Loucy (cell line): Measurements from ENCODE around the gene RHOH.

Experiments
- H2AFZ ChIP-seq: fragments of 200-600 bp; sonication (generic); 2 replicates; pipeline ENCODE4 v1.6.0; 2016; ENCODE audit warnings: antibody characterized with exemption, mild to moderate bottlenecking, low read length, moderate library complexity
- H3F3A ChIP-seq: fragments of 200-600 bp; 2 replicates; pipeline ENCODE4 v1.6.0; 2016; ENCODE audit warnings: antibody characterized with exemption, low read depth, mild to moderate bottlenecking
- H3K27me3 ChIP-seq: fragments of 200-600 bp; sonication (generic); 2 replicates; pipeline ENCODE4 v1.6.1; 2014; ENCODE audit warnings: low read length, mild to moderate bottlenecking; ENCODE audit not compliant: insufficient read depth, poor library complexity, severe bottlenecking
- H3K36me3 ChIP-seq: fragments of 200-600 bp; sonication (generic); 2 replicates; pipeline ENCODE4 v1.6.1; 2016; ENCODE audit warnings: low read length; ENCODE audit not compliant: insufficient read depth
- H3K4me1 ChIP-seq: fragments of 200-600 bp; sonication (generic); 2 replicates; pipeline ENCODE4 v1.5.1; 2014; ENCODE audit warnings: low read length, mild to moderate bottlenecking; ENCODE audit not compliant: insufficient read depth, poor library complexity, severe bottlenecking
- H3K4me2 ChIP-seq: fragments of 200-600 bp; sonication (generic); 2 replicates; pipeline ENCODE4 v1.6.0; 2014; ENCODE audit warnings: antibody characterized with exemption, low read length, low read depth, mild to moderate bottlenecking; ENCODE audit not compliant: poor library complexity, severe bottlenecking
- H3K4me3 ChIP-seq: fragments of 200-600 bp; sonication (generic); 2 replicates; pipeline ENCODE4 v1.5.1; 2014; ENCODE audit warnings: low read length, mild to moderate bottlenecking, mixed read lengths; ENCODE audit not compliant: poor library complexity, severe bottlenecking
- H3K79me2 ChIP-seq: fragments of 200-600 bp; sonication (generic); 2 replicates; pipeline ENCODE4 v1.6.1; 2014; ENCODE audit warnings: low read length; ENCODE audit not compliant: insufficient read depth
- H3K9ac ChIP-seq: fragments of 200-600 bp; sonication (generic); 2 replicates; pipeline ENCODE4 v1.6.0; 2014; ENCODE audit warnings: mild to moderate bottlenecking, low read depth, low read length, moderate library complexity; ENCODE audit not compliant: poor library complexity, severe bottlenecking
- H3K9me2 ChIP-seq: fragments of 200-600 bp; sonication (generic); replicated peaks from 2 replicates; pipeline ENCODE4 v1.6.1; 2016; ENCODE audit warnings: low read depth, low read length, mixed read lengths
- H3K9me3 ChIP-seq: fragments of 200-600 bp; sonication (generic); 2 replicates; pipeline ENCODE4 v1.6.1; 2014; ENCODE audit warnings: mild to moderate bottlenecking, antibody characterized with exemption, low read length, low read depth; ENCODE audit not compliant: insufficient read depth
- H4K20me1 ChIP-seq: fragments of 200-600 bp; sonication (generic); 2 replicates; pipeline ENCODE4 v1.6.0; 2014; ENCODE audit warnings: antibody characterized with exemption, low read length, mild to moderate bottlenecking; ENCODE audit not compliant: insufficient read depth, poor library complexity, severe bottlenecking
- EZH2phosphoT487 ChIP-seq: fragments of 200-600 bp; IDR thresholded peaks from 2 replicates; pipeline ENCODE4 v1.6.1; 2018; ENCODE audit warnings: antibody characterized with exemption, mild to moderate bottlenecking, moderate library complexity, borderline replicate concordance
- TF ChIP-seq, protein P1 (sequence below): fragments of 200-600 bp; sonication (generic); conservative IDR thresholded peaks from 2 replicates; pipeline ENCODE4 v1.5.1; 2014; ENCODE audit warnings: mild to moderate bottlenecking, antibody characterized with exemption, low read length

Gene RHOH

GRCh38 chr4:40150932-40151331, 45.9 kb upstream of the RHOH start:
- Histone ChIP-seq H3F3A (no peaks in the 10 kb centered on the region; the same call in 1 of the 2 replicates), H3K36me3 (peaks cover 12% of the 10 kb centered on the region), H3K4me2 (no peak overlapping the region), H2AFZ (no peak overlapping the region), H3K9me2 (no peaks in the 10 kb centered on the region), H3K9me3 (peaks cover 8% of the 10 kb centered on the region; the same call in 1 of the 2 replicates), H3K9ac (no peak overlapping the region), H3K4me3 (no peak overlapping the region), H3K79me2 (peaks cover 40% of the 10 kb centered on the region), H3K27me3 (no peaks in the 10 kb centered on the region), H3K4me1 (peaks cover 37% of the 10 kb centered on the region), H4K20me1 (peaks cover 3% of the 10 kb centered on the region)
- TF ChIP-seq, protein P1, sequence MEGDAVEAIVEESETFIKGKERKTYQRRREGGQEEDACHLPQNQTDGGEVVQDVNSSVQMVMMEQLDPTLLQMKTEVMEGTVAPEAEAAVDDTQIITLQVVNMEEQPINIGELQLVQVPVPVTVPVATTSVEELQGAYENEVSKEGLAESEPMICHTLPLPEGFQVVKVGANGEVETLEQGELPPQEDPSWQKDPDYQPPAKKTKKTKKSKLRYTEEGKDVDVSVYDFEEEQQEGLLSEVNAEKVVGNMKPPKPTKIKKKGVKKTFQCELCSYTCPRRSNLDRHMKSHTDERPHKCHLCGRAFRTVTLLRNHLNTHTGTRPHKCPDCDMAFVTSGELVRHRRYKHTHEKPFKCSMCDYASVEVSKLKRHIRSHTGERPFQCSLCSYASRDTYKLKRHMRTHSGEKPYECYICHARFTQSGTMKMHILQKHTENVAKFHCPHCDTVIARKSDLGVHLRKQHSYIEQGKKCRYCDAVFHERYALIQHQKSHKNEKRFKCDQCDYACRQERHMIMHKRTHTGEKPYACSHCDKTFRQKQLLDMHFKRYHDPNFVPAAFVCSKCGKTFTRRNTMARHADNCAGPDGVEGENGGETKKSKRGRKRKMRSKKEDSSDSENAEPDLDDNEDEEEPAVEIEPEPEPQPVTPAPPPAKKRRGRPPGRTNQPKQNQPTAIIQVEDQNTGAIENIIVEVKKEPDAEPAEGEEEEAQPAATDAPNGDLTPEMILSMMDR = no peak

DNA sequence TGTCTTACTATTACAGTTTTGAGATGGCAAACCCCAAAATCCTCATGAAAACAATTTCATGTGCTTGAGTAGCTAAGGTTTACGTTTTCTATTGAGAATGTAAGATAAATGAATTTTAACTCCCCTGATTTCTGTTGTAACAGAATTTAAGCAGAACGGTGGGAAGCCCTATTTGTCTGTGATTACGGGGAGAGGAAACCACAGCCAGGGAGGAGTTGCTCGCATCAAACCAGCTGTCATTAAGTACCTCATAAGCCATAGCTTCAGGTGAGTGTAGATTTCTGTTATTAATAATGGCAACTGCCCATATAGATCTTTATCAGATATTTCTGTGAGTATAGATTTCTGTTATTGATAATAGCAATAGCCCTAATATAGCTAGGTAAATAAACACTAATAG, 44.2 kb upstream of the RHOH start:
- peaks cover 3% of the 10 kb centered on the region for H4K20me1 ChIP-seq
- no peaks in the 10 kb centered on the region; the same call in 1 of the 2 replicates for H3F3A ChIP-seq
- H3K79me2 ChIP-seq = peaks cover 40% of the 10 kb centered on the region
- H3K4me2 ChIP-seq = peak overlapping the region; percentile 36
- peaks cover 8% of the 10 kb centered on the region; the same call in 1 of the 2 replicates for H3K9me3 ChIP-seq
- H3K4me1 ChIP-seq = peaks cover 37% of the 10 kb centered on the region
- H2AFZ ChIP-seq = no peak overlapping the region
- H3K9me2 ChIP-seq = no peaks in the 10 kb centered on the region
- TF ChIP-seq, protein P1 = no peak
- TF ChIP-seq EZH2phosphoT487 = no peak
- peaks cover 8% of the 10 kb centered on the region; the same call in 1 of the 2 replicates for H3K36me3 ChIP-seq
- H3K4me3 ChIP-seq = peak overlapping the region; percentile 27
- H3K9ac ChIP-seq = no peak overlapping the region
- H3K27me3 ChIP-seq = no peaks in the 10 kb centered on the region

- Histone ChIP-seq H3K79me2 (peaks cover 15% of the 10 kb centered on the region), H3K9ac (no peak overlapping the region), H2AFZ (no peak overlapping the region), H3K4me1 (peaks cover 21% of the 10 kb centered on the region), H4K20me1 (no peaks in the 10 kb centered on the region), H3K9me2 (no peaks in the 10 kb centered on the region), H3F3A (no peaks in the 10 kb centered on the region), H3K4me2 (no peak overlapping the region), H3K36me3 (no peaks in the 10 kb centered on the region; the same call in 1 of the 2 replicates), H3K27me3 (no peaks in the 10 kb centered on the region), H3K4me3 (no peak overlapping the region), H3K9me3 (no peaks in the 10 kb centered on the region)
- TF ChIP-seq, protein P1 = no peak
- TF ChIP-seq EZH2phosphoT487 = no peak
Measured at GRCh38 chr4:40157436-40157835, 39.4 kb upstream of the RHOH start.
